H9 (cell line): ENCODE data around the gene CD79A. TPM values are rescaled to one million over a fixed set of nuclear protein-coding genes. Genes with fewer than 3 reads are reported as not detected.
A peak's percentile ranks its signal among the peaks of the same experiment; 100 is the strongest.

Source experiments
- DNase-seq: peaks from one replicate; pipeline ENCODE4 v3.0.0-alpha.2; 2017
- H2AFZ ChIP-seq: one replicate; pipeline ENCODE4 v1.6.1; 2013; ENCODE audit warnings: mild to moderate bottlenecking, low read length, control low read depth, moderate library complexity
- H2AK5ac ChIP-seq: 2 replicates; pipeline ENCODE4 v1.6.1; 2013; ENCODE audit warnings: low read length, control low read depth, mixed read lengths; ENCODE audit not compliant: insufficient read length
- H2BK120ac ChIP-seq: one replicate; pipeline ENCODE4 v1.6.1; 2013; ENCODE audit warnings: low read depth, mild to moderate bottlenecking, low read length, control low read depth, inconsistent platforms; ENCODE audit not compliant: poor library complexity, severe bottlenecking
- H2BK12ac ChIP-seq: 2 replicates; pipeline ENCODE4 v1.6.1; 2013; ENCODE audit warnings: low read length, control low read depth, mixed read lengths, low read depth; ENCODE audit not compliant: insufficient read length
- H2BK15ac ChIP-seq: 2 replicates; pipeline ENCODE4 v1.6.1; 2013; ENCODE audit warnings: low read depth, low read length, control low read depth
- H2BK20ac ChIP-seq: one replicate; pipeline ENCODE4 v1.6.1; 2013; ENCODE audit warnings: low read depth, mild to moderate bottlenecking, low read length, control low read depth, inconsistent platforms; ENCODE audit not compliant: poor library complexity, severe bottlenecking
- H2BK5ac ChIP-seq: 2 replicates; pipeline ENCODE4 v1.6.1; 2013; ENCODE audit warnings: low read length, control low read depth, mixed read lengths; ENCODE audit not compliant: insufficient read length
- H3K14ac ChIP-seq: 2 replicates; pipeline ENCODE4 v1.6.1; 2013; ENCODE audit warnings: low read length, control low read depth; ENCODE audit not compliant: insufficient read depth
- H3K18ac ChIP-seq: 2 replicates; pipeline ENCODE4 v1.6.1; 2013; ENCODE audit warnings: low read depth, mild to moderate bottlenecking, mixed read lengths, low read length, control low read depth; ENCODE audit not compliant: insufficient read length
- H3K23ac ChIP-seq: 2 replicates; pipeline ENCODE4 v1.6.1; 2013; ENCODE audit warnings: low read length, control low read depth, mixed read lengths, low read depth; ENCODE audit not compliant: insufficient read length
- H3K23me2 ChIP-seq: 2 replicates; pipeline ENCODE4 v1.6.1; 2013; ENCODE audit warnings: low read depth, mild to moderate bottlenecking, mixed read lengths, low read length, control low read depth; ENCODE audit not compliant: insufficient read length, poor library complexity, severe bottlenecking
- H3K27ac ChIP-seq: 2 replicates; pipeline ENCODE4 v1.5.1; 2013; ENCODE audit warnings: low read length, control low read depth, mixed read lengths, low read depth; ENCODE audit not compliant: insufficient read length
- H3K27me3 ChIP-seq: 2 replicates; pipeline ENCODE4 v1.6.1; 2013; ENCODE audit warnings: low read length, control low read depth, inconsistent platforms; ENCODE audit not compliant: insufficient read depth
- H3K4ac ChIP-seq: 2 replicates; pipeline ENCODE4 v1.6.1; 2013; ENCODE audit warnings: low read depth, mild to moderate bottlenecking, control low read depth, inconsistent platforms, low read length, moderate library complexity
- H3K4me1 ChIP-seq: 2 replicates; pipeline ENCODE4 v1.6.1; 2013; ENCODE audit warnings: low read length, control low read depth, inconsistent platforms; ENCODE audit not compliant: insufficient read depth
- H3K4me2 ChIP-seq: 2 replicates; pipeline ENCODE4 v1.6.1; 2013; ENCODE audit warnings: low read length, control low read depth, mixed read lengths; ENCODE audit not compliant: insufficient read length, insufficient read depth
- H3K56ac ChIP-seq: 2 replicates; pipeline ENCODE4 v1.6.1; 2013; ENCODE audit warnings: low read depth, mild to moderate bottlenecking, mixed read lengths, low read length, control low read depth; ENCODE audit not compliant: insufficient read length
- H3K79me1 ChIP-seq: 2 replicates; pipeline ENCODE4 v1.6.1; 2013; ENCODE audit warnings: low read depth, mild to moderate bottlenecking, moderate library complexity, low read length, control low read depth, inconsistent platforms; ENCODE audit not compliant: insufficient read depth, poor library complexity, severe bottlenecking
- H3K79me2 ChIP-seq: 2 replicates; pipeline ENCODE4 v1.6.1; 2013; ENCODE audit warnings: low read length, control low read depth, inconsistent platforms; ENCODE audit not compliant: insufficient read depth
- H3K9ac ChIP-seq: 2 replicates; pipeline ENCODE4 v1.6.1; 2013; ENCODE audit warnings: low read length, control low read depth, mixed read lengths; ENCODE audit not compliant: insufficient read length; ENCODE audit errors: extremely low read depth
- H3K9me3 ChIP-seq: one replicate; pipeline ENCODE4 v1.6.1; 2013; ENCODE audit warnings: low read depth, low read length, inconsistent platforms; ENCODE audit not compliant: control insufficient read depth
- H3T11ph ChIP-seq: one replicate; pipeline ENCODE4 v1.6.1; 2013; ENCODE audit warnings: mild to moderate bottlenecking, low read length, control low read depth, inconsistent platforms
- H4K20me1 ChIP-seq: one replicate; pipeline ENCODE4 v1.6.1; 2013; ENCODE audit not compliant: control insufficient read depth, insufficient read length, insufficient read depth
- H4K5ac ChIP-seq: 2 replicates; pipeline ENCODE4 v1.6.1; 2013; ENCODE audit warnings: low read depth, mild to moderate bottlenecking, mixed read lengths, low read length, control low read depth; ENCODE audit not compliant: insufficient read length
- H4K8ac ChIP-seq: replicated peaks from 2 replicates; pipeline ENCODE4 v1.6.1; 2013; ENCODE audit warnings: low read length, control low read depth, mixed read lengths, low read depth; ENCODE audit not compliant: insufficient read length
- H4K91ac ChIP-seq: 2 replicates; pipeline ENCODE4 v1.6.1; 2013; ENCODE audit warnings: low read depth, mild to moderate bottlenecking, moderate library complexity, mixed read lengths, low read length, control low read depth; ENCODE audit not compliant: insufficient read length
- H3K27ac Mint-ChIP-seq, 3 experiments: 2 replicates in 2 of 3; 3 replicates in 1 of 3; pipeline ENCODE4 v1.8.0; 2020 to 2021; ENCODE audit warnings: mixed read lengths in 3 of 3, mild to moderate bottlenecking in 1 of 3, moderate library complexity in 1 of 3
- H3K27me3 Mint-ChIP-seq: 2 replicates; pipeline ENCODE4 v1.8.0; 2021; ENCODE audit warnings: low read depth, mild to moderate bottlenecking, moderate library complexity, mixed read lengths
- H3K36me3 Mint-ChIP-seq, 3 experiments: 2 replicates in 2 of 3; 3 replicates in 1 of 3; pipeline ENCODE4 v1.8.0; 2020 to 2021; ENCODE audit warnings: low read depth in 3 of 3, mixed read lengths in 3 of 3; ENCODE audit not compliant: insufficient read depth in 1 of 3
- H3K4me1 Mint-ChIP-seq, 2 experiments: 2 replicates each; pipeline ENCODE4 v1.8.0; 2020; ENCODE audit warnings: mixed read lengths in 2 of 2
- H3K4me3 Mint-ChIP-seq, 2 experiments: 2 replicates in 1 of 2; 3 replicates in 1 of 2; pipeline ENCODE4 v1.8.0; 2020 to 2021; ENCODE audit warnings: mild to moderate bottlenecking in 2 of 2, mixed read lengths in 2 of 2, moderate library complexity in 1 of 2
- H3K9me3 Mint-ChIP-seq, 2 experiments: 2 replicates in 1 of 2; 3 replicates in 1 of 2; pipeline ENCODE4 v1.8.0; 2020; ENCODE audit warnings: mild to moderate bottlenecking in 2 of 2, mixed read lengths in 2 of 2, moderate library complexity in 1 of 2
- WGBS: extraction: QIAGEN DNeasy Blood & Tissue Kit; methylation state at CpG from one replicate; pipeline ENCODE4 v1.1.7; 2013; ENCODE audit warnings: missing lambda C conversion rate, low lambda C conversion rate, mixed read lengths; ENCODE audit not compliant: insufficient read length; ENCODE audit errors: extremely low coverage; 5-methylcytosine and 5-hydroxymethylcytosine counted together
- total RNA-seq: library from RNA; stranded (reverse); gene quantifications from 2 replicates; pipeline ENCODE4 v1.2.1, GENCODE V29; 2021
- TF ChIP-seq, protein P1 (sequence below): fragments of 200-600 bp; sonication (generic); conservative IDR thresholded peaks from 3 replicates; pipeline ENCODE4 v1.8.0; 2021; ENCODE audit warnings: antibody characterized with exemption, mild to moderate bottlenecking

Gene CD79A
- total RNA-seq, 1 experiment from 2014 or later = 0.22 TPM

DNA sequence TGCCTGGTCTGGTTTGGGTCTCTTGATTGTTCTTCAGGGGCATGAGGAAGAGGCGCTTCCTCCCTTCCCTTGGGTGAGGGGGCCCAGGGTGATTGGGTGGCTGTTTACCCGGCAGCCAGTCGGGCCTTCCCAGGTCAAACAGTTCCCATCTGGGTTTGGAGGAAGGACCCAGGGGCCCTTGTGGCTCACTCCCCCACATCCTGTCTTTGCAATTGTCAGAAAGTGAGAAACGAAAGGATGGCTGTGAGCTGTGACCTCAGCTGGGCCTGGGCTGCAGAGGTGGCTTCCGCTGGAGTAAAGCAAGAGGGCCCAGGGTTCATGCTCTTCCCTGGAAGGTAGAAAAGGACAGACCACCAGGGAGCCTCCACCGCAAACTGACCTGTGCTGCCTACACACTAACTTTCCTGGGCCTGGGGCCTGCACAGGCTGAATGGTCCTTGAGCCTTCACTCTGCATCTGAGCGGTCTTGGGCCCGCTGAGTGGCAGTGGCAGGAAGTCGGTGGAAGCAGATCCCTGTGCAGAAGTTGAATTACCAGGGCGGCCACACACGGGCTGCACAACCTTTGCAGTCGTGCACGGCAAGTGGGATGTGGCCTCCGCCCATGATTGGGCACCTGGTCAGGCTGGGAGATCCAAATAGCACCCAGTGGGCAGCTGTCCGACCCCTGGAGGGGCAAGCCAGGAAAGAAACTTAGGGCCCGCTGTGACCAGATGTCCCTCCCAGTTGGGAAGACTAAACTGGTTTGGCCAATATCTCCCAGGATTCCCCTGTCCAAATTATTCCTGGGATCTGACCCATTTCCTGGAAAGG, 5.3 kb upstream of the CD79A start:
- H2AFZ ChIP-seq = no peak overlapping the region
- H3K79me1 ChIP-seq = peaks cover 5% of the 10 kb centered on the region
- no peak overlapping the region for H3K9ac ChIP-seq
- no peaks in the 10 kb centered on the region for H3K9me3 ChIP-seq
- no peak overlapping the region for H2BK5ac ChIP-seq
- H3K79me2 ChIP-seq = no peaks in the 10 kb centered on the region
- H3K27me3 Mint-ChIP-seq = peaks cover 8% of the 10 kb centered on the region
- H4K5ac ChIP-seq = no peak overlapping the region
- no peak overlapping the region for H3T11ph ChIP-seq
- no peak overlapping the region for H2BK15ac ChIP-seq
- H2BK120ac ChIP-seq = no peak overlapping the region
- H4K20me1 ChIP-seq = no peaks in the 10 kb centered on the region
- no peak for DNase-seq
- no peak overlapping the region for H3K18ac ChIP-seq
- no peaks in the 10 kb centered on the region for H3K9me3 Mint-ChIP-seq
- H2BK20ac ChIP-seq = no peak overlapping the region
- H4K91ac ChIP-seq = no peak overlapping the region
- H3K4ac ChIP-seq = no peak overlapping the region
- H4K8ac ChIP-seq = no peak overlapping the region
- H3K4me3 Mint-ChIP-seq = no peak overlapping the region; a peak in 1 of 5 replicates
- no peaks in the 10 kb centered on the region for H3K4me1 ChIP-seq
- H3K23me2 ChIP-seq = no peaks in the 10 kb centered on the region
- no peak overlapping the region for H2BK12ac ChIP-seq
- no peak overlapping the region for H3K23ac ChIP-seq
- no peak overlapping the region for H3K4me2 ChIP-seq
- no peak overlapping the region for H3K14ac ChIP-seq
- no peak overlapping the region for H3K27ac ChIP-seq
- peak overlapping the region in 2 of 3 experiments; percentile 64 to 95; a peak in 4 of 7 replicates for H3K27ac Mint-ChIP-seq
- TF ChIP-seq, protein P1, sequence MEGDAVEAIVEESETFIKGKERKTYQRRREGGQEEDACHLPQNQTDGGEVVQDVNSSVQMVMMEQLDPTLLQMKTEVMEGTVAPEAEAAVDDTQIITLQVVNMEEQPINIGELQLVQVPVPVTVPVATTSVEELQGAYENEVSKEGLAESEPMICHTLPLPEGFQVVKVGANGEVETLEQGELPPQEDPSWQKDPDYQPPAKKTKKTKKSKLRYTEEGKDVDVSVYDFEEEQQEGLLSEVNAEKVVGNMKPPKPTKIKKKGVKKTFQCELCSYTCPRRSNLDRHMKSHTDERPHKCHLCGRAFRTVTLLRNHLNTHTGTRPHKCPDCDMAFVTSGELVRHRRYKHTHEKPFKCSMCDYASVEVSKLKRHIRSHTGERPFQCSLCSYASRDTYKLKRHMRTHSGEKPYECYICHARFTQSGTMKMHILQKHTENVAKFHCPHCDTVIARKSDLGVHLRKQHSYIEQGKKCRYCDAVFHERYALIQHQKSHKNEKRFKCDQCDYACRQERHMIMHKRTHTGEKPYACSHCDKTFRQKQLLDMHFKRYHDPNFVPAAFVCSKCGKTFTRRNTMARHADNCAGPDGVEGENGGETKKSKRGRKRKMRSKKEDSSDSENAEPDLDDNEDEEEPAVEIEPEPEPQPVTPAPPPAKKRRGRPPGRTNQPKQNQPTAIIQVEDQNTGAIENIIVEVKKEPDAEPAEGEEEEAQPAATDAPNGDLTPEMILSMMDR = no peak
- H3K56ac ChIP-seq = no peak overlapping the region
- H3K4me1 Mint-ChIP-seq = peaks cover 4 to 8% of the 10 kb centered on the region in 2 experiments; a peak in 3 of 4 replicates
- no peaks in the 10 kb centered on the region for H3K27me3 ChIP-seq
- no CpG with 5 or more reads among the region's 16 CpGs for WGBS
- peaks cover 26 to 51% (median 44%) of the 10 kb centered on the region in 3 experiments for H3K36me3 Mint-ChIP-seq
- H2AK5ac ChIP-seq = no peak overlapping the region
